Measurements from ENCODE around the gene MRPS30.
"Not testable (repeated sequence)": the region's sequence is repeated elsewhere in the genome, so short reads cannot be mapped to it uniquely, and the experiment has no call there.

MRPS30 gene

GRCh38 chr5:44808435-44809214 is at the start of gene MRPS30:
MRPS30 (plus strand) TSS chr5:44808947; CDS start chr5:44808963, 16 bp downstream.
- peaks cover 3% of the 10 kb centered on the region for H3K4me1 ChIP-seq (ENCODE audit: control insufficient read depth, insufficient read depth, low read length)
- no peaks in the 10 kb centered on the region for H3K27me3 ChIP-seq (ENCODE audit: control insufficient read depth, insufficient read depth, low read length)
- peak within 1 kb of the TSS; percentile 91 for H3K9ac ChIP-seq (ENCODE audit: low read length)
- peak within 1 kb of the TSS; percentile 75 for H3K4me3 ChIP-seq (ENCODE audit: low read length)
- no peaks in the 10 kb centered on the region for H3K36me3 ChIP-seq (ENCODE audit: control insufficient read depth, insufficient read depth, low read length)
- H3K9me3 ChIP-seq (ENCODE audit: control insufficient read depth, low read length) = no peaks in the 10 kb centered on the region

- H3K36me3 ChIP-seq (ENCODE audit: control insufficient read depth, insufficient read depth, low read length) = no peaks in the 10 kb centered on the region
- H3K27me3 ChIP-seq (ENCODE audit: control insufficient read depth, insufficient read depth, low read length) = no peaks in the 10 kb centered on the region
These were observed 39.4 kb upstream of the MRPS30 start for GRCh38 chr5:44769200-44769876.

GRCh38 chr5:44769877-44770209 is 38.9 kb upstream of the MRPS30 start:
- no peak overlapping the region for H3K4me3 ChIP-seq (ENCODE audit: low read length)
- no peaks in the 10 kb centered on the region for H3K27me3 ChIP-seq (ENCODE audit: control insufficient read depth, insufficient read depth, low read length)
- H3K4me1 ChIP-seq (ENCODE audit: control insufficient read depth, insufficient read depth, low read length) = no peaks in the 10 kb centered on the region
- no peaks in the 10 kb centered on the region for H3K36me3 ChIP-seq (ENCODE audit: control insufficient read depth, insufficient read depth, low read length)
- H3K9ac ChIP-seq (ENCODE audit: low read length) = no peak overlapping the region
- no peaks in the 10 kb centered on the region for H3K9me3 ChIP-seq (ENCODE audit: control insufficient read depth, low read length)

More at GRCh38 chr5:44769200-44769876, 39.4 kb upstream of the MRPS30 start:
- no peaks in the 10 kb centered on the region for H3K4me1 ChIP-seq (ENCODE audit: control insufficient read depth, insufficient read depth, low read length)
- H3K4me3 ChIP-seq (ENCODE audit: low read length) = no peak overlapping the region
- H3K9ac ChIP-seq (ENCODE audit: low read length) = no peak overlapping the region
- H3K9me3 ChIP-seq (ENCODE audit: control insufficient read depth, low read length) = no peaks in the 10 kb centered on the region

GRCh38 chr5:44770780-44771717 is 37.7 kb upstream of the MRPS30 start:
- H3K27me3 ChIP-seq (ENCODE audit: control insufficient read depth, insufficient read depth, low read length) = no peaks in the 10 kb centered on the region
- no peaks in the 10 kb centered on the region for H3K4me1 ChIP-seq (ENCODE audit: control insufficient read depth, insufficient read depth, low read length)
- H3K4me3 ChIP-seq (ENCODE audit: low read length) = no peak overlapping the region
- no peaks in the 10 kb centered on the region for H3K9me3 ChIP-seq (ENCODE audit: control insufficient read depth, low read length)
- no peaks in the 10 kb centered on the region for H3K36me3 ChIP-seq (ENCODE audit: control insufficient read depth, insufficient read depth, low read length)
- no peak overlapping the region for H3K9ac ChIP-seq (ENCODE audit: low read length)

- not testable (repeated sequence) for H3K4me3 ChIP-seq (ENCODE audit: low read length); H3K4me1 ChIP-seq (ENCODE audit: control insufficient read depth, insufficient read depth, low read length); H3K9me3 ChIP-seq (ENCODE audit: control insufficient read depth, low read length); H3K27me3 ChIP-seq (ENCODE audit: control insufficient read depth, insufficient read depth, low read length); H3K36me3 ChIP-seq (ENCODE audit: control insufficient read depth, insufficient read depth, low read length); H3K9ac ChIP-seq (ENCODE audit: low read length)
These were observed 36.4 kb upstream of the MRPS30 start for GRCh38 chr5:44772397-44772796.

- Histone ChIP-seq H3K36me3 (ENCODE audit: control insufficient read depth, insufficient read depth, low read length) (no peaks in the 10 kb centered on the region), H3K9ac (ENCODE audit: low read length) (no peak overlapping the region), H3K9me3 (ENCODE audit: control insufficient read depth, low read length) (no peaks in the 10 kb centered on the region), H3K4me1 (ENCODE audit: control insufficient read depth, insufficient read depth, low read length) (no peaks in the 10 kb centered on the region), H3K4me3 (ENCODE audit: low read length) (no peak overlapping the region), H3K27me3 (ENCODE audit: control insufficient read depth, insufficient read depth, low read length) (no peaks in the 10 kb centered on the region)
These were observed 34.4 kb upstream of the MRPS30 start for GRCh38 chr5:44774279-44774880.

GRCh38 chr5:44779167-44779566 is 29.6 kb upstream of the MRPS30 start:
- no peaks in the 10 kb centered on the region for H3K36me3 ChIP-seq (ENCODE audit: control insufficient read depth, insufficient read depth, low read length)
- H3K9ac ChIP-seq (ENCODE audit: low read length) = no peak overlapping the region
- no peaks in the 10 kb centered on the region for H3K4me1 ChIP-seq (ENCODE audit: control insufficient read depth, insufficient read depth, low read length)
- H3K4me3 ChIP-seq (ENCODE audit: low read length) = no peak overlapping the region
- no peaks in the 10 kb centered on the region for H3K27me3 ChIP-seq (ENCODE audit: control insufficient read depth, insufficient read depth, low read length)
- H3K9me3 ChIP-seq (ENCODE audit: control insufficient read depth, low read length) = no peaks in the 10 kb centered on the region

GRCh38 chr5:44783634-44784315 is 25.0 kb upstream of the MRPS30 start:
- Histone ChIP-seq H3K36me3 (ENCODE audit: control insufficient read depth, insufficient read depth, low read length) (no peaks in the 10 kb centered on the region), H3K4me1 (ENCODE audit: control insufficient read depth, insufficient read depth, low read length) (no peaks in the 10 kb centered on the region), H3K27me3 (ENCODE audit: control insufficient read depth, insufficient read depth, low read length) (no peaks in the 10 kb centered on the region), H3K4me3 (ENCODE audit: low read length) (no peak overlapping the region), H3K9me3 (ENCODE audit: control insufficient read depth, low read length) (no peaks in the 10 kb centered on the region), H3K9ac (ENCODE audit: low read length) (no peak overlapping the region)

GRCh38 chr5:44787731-44788130 is 21.0 kb upstream of the MRPS30 start:
- H3K36me3 ChIP-seq (ENCODE audit: control insufficient read depth, insufficient read depth, low read length) = no peaks in the 10 kb centered on the region
- no peak overlapping the region for H3K4me3 ChIP-seq (ENCODE audit: low read length)
- no peaks in the 10 kb centered on the region for H3K4me1 ChIP-seq (ENCODE audit: control insufficient read depth, insufficient read depth, low read length)
- no peaks in the 10 kb centered on the region for H3K27me3 ChIP-seq (ENCODE audit: control insufficient read depth, insufficient read depth, low read length)
- no peaks in the 10 kb centered on the region for H3K9me3 ChIP-seq (ENCODE audit: control insufficient read depth, low read length)
- no peak overlapping the region for H3K9ac ChIP-seq (ENCODE audit: low read length)

GRCh38 chr5:44789372-44789995 is 19.3 kb upstream of the MRPS30 start:
- not testable (repeated sequence) for H3K27me3 ChIP-seq (ENCODE audit: control insufficient read depth, insufficient read depth, low read length); H3K9me3 ChIP-seq (ENCODE audit: control insufficient read depth, low read length); H3K4me1 ChIP-seq (ENCODE audit: control insufficient read depth, insufficient read depth, low read length); H3K9ac ChIP-seq (ENCODE audit: low read length); H3K36me3 ChIP-seq (ENCODE audit: control insufficient read depth, insufficient read depth, low read length); H3K4me3 ChIP-seq (ENCODE audit: low read length)

- not testable (repeated sequence) for H3K36me3 ChIP-seq (ENCODE audit: control insufficient read depth, insufficient read depth, low read length); H3K4me3 ChIP-seq (ENCODE audit: low read length); H3K4me1 ChIP-seq (ENCODE audit: control insufficient read depth, insufficient read depth, low read length); H3K9ac ChIP-seq (ENCODE audit: low read length); H3K9me3 ChIP-seq (ENCODE audit: control insufficient read depth, low read length); H3K27me3 ChIP-seq (ENCODE audit: control insufficient read depth, insufficient read depth, low read length)
These were observed 16.6 kb upstream of the MRPS30 start for GRCh38 chr5:44792031-44792673.
